ELF-1 (cell line): ENCODE data around the gene SAMD10.
"Not testable (repeated sequence)": the region's sequence is repeated elsewhere in the genome, so short reads cannot be mapped to it uniquely, and the experiment has no call there.

Source experiments
- DNase-seq: peaks from one replicate; pipeline ENCODE4 v3.0.0-alpha.2; 2016; ENCODE audit warnings: low read depth, low spot score

The SAMD10 gene

GRCh38 chr20:63979557-63980316 lies at the start of gene SAMD10:
TSS of gene SAMD10 (minus strand) at chr20:63979642. CDS start at chr20:63979467, 175 bp downstream.
- DNase-seq = peak; percentile 56

GRCh38 chr20:64027981-64028685 lies 48.7 kb upstream of the SAMD10 start:
- DNase-seq = peak; percentile 53

- DNase-seq = no peak
Measured at GRCh38 chr20:64025826-64026412, 46.5 kb upstream of the SAMD10 start.

GRCh38 chr20:64025101-64025825 lies 45.8 kb upstream of the SAMD10 start:
- no peak for DNase-seq

- DNase-seq = no peak
Measured at GRCh38 chr20:64024141-64024990, 44.9 kb upstream of the SAMD10 start.

GRCh38 chr20:64023361-64024140 lies 44.1 kb upstream of the SAMD10 start:
- DNase-seq = no peak

- no peak for DNase-seq
Measured at GRCh38 chr20:64022671-64023360, 43.4 kb upstream of the SAMD10 start.

GRCh38 chr20:64021124-64021975 lies 41.9 kb upstream of the SAMD10 start:
- DNase-seq = no peak

- DNase-seq = no peak
Measured at GRCh38 chr20:64015635-64016034, 36.2 kb upstream of the SAMD10 start.

GRCh38 chr20:64012385-64013154 lies 33.1 kb upstream of the SAMD10 start:
- DNase-seq = not testable (repeated sequence)

GRCh38 chr20:64011366-64011779 lies 31.9 kb upstream of the SAMD10 start:
- DNase-seq = no peak

GRCh38 chr20:64010711-64011237 lies 31.3 kb upstream of the SAMD10 start:
- no peak for DNase-seq

GRCh38 chr20:64009811-64010387 lies 30.5 kb upstream of the SAMD10 start:
- no peak for DNase-seq

- peak; percentile 39 for DNase-seq
Measured at GRCh38 chr20:64006902-64007301, 27.5 kb upstream of the SAMD10 start.

- DNase-seq = no peak
Measured at GRCh38 chr20:64006490-64006889, 27.0 kb upstream of the SAMD10 start.

- no peak for DNase-seq
Measured at GRCh38 chr20:64005394-64005793, 26.0 kb upstream of the SAMD10 start.
